Right ventricle myocardium inferior (tissue), 1 donor: ENCODE data around the gene ARHGEF26. TPM values are rescaled to one million over a fixed set of nuclear protein-coding genes. Genes with fewer than 3 reads are reported as not detected.
A peak's percentile ranks its signal among the peaks of the same experiment; 100 is the strongest.

ENCODE experiments used
- ATAC-seq: fragments of 200-7000 bp; cut with Tn5 transposase; one replicate; pipeline ENCODE4 v1.9.1; 2020; ENCODE audit warnings: mild to moderate bottlenecking, moderate library complexity
- DNase-seq: peaks from one replicate; pipeline ENCODE4 v3.0.0; 2021; ENCODE audit errors: missing footprints
- intact Hi-C: fragments of 100-400 bp; cut with DNase I; formaldehyde crosslinking; loops from one replicate; pipeline ENCODE4 v1.11.0; 2022
- total RNA-seq: library from RNA; stranded (reverse); fragmentation: NEBNext Ultra II Directional; extraction: Animal tissue kit (Norgen Biotek cat#: 25700); gene quantifications from one replicate; pipeline ENCODE4 v1.2.1, GENCODE V29; 2021
- donor health status: DM: no; HTN: yes; CAD: no; lungs with severe emphysema.

ARHGEF26 gene
- total RNA-seq, 1 donor from 2014 or later: 1.9 TPM

DNA sequence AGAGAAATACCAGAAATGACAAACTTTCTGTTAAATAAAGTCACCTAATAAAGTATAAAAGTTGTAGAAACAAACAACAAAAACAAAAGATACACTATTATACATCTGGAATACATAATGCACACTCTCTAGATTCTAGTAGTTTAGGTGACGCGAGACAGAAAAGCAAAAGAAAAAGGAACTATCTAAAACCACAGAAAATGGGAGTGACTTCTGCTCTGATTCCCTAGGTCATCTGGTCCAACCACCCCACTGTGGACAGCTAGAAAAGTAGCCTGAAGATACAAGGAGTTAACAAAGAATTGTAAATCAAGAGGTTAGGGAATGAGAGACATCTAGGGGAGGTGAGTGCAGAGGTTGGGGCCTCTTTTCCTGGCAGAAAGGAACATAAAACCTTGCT, 164.0 kb downstream of the ARHGEF26 start:
- intact Hi-C loops: no loop called here
- DNase-seq: no peak
- no peak for ATAC-seq

- peak; percentile 70 for DNase-seq
- intact Hi-C loops: no loop called here
- no peak for ATAC-seq
Measured at GRCh38 chr3:154290187-154290586, 169.0 kb downstream of the ARHGEF26 start.

DNA sequence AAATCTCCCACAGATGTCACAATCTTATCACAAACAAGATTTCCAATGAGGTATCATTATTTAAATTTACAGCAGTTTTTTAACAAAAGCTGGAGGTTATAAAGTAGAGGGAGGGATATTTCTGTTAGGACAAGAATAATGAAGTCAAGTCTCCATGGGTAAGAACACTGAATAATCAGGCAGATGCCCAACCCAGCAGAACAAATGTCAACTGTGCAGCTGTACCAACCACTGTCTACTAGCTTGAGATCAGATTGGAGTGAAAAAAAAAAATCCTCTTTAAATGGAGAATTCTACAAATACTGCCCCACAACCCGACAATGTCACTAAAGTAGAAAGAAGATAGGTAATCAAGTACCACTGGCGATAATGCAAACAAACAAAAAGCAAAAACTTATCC, 172.8 kb downstream of the ARHGEF26 start:
- intact Hi-C loops: no loop called here
- DNase-seq (no peak), ATAC-seq (no peak)

GRCh38 chr3:154301561-154301960, 180.4 kb downstream of the ARHGEF26 start:
- intact Hi-C loops: no loop called here
- DNase-seq: no peak

GRCh38 chr3:154304116-154304786, 183.1 kb downstream of the ARHGEF26 start:
- DNase-seq (no peak), ATAC-seq (no peak)
- intact Hi-C loops: no loop called here

More at GRCh38 chr3:154301561-154301960, 180.4 kb downstream of the ARHGEF26 start:
- ATAC-seq: no peak

DNA sequence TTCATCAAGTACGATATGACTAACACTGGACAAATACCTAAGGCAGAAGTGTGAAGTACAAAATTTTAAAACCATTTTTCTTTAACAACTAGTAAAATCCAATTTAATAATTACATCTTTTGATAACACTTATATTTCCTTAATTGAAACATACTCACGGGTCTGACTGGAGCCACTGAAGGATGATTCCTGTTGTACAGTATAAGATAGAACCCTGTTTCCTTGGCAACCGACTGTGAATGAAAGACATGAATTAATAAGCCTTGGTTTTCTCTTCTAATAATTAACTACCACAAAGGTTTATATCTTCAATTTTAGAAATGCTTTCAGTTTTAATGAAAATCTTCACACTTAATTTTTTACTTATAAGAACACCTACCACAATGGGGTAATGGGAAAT, 183.7 kb downstream of the ARHGEF26 start:
- ATAC-seq: no peak
- intact Hi-C loops: no loop called here

DNA sequence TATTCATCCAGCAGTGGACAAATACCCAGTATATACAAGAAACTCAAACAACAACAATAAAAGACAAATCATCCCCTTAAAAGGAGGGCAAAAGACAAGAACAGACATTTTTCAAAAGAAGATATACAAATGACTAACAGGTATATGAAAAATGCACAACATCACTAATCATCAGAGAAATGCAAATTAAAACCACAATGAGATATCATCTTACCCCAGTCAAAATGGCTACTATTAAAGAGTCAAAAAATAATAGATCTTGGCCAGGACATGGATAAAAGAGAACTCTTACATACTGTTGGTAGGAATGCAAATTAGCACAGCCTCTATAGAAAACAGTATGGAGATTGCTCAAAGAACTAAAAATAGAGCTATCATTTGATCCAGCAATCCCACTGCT, 186.2 kb downstream of the ARHGEF26 start:
- DNase-seq (no peak), ATAC-seq (no peak)
- intact Hi-C loops: no loop called here

More for the DNA sequence above, 183.7 kb downstream of the ARHGEF26 start:
- DNase-seq: no peak

Other genes with a start within 250 kb of the ARHGEF26 start
- gene DHX36, start 203.1 kb downstream of the ARHGEF26 start, total RNA-seq: 25.1 TPM